ENCODE data around the gene SUGCT.

GRCh38 chr7:40793132-40793531 is 658.3 kb downstream of the SUGCT start:
- no peak for TF ChIP-seq EP300 (IDR thresholded peaks at IDR 0.05; ENCODE audit: borderline replicate concordance in 1 of 2, low read depth in 1 of 2, low read length in 1 of 2)
- no peak for TF ChIP-seq MAX (IDR thresholded peaks at IDR 0.05; ENCODE audit: low read depth)
- no peak for TF ChIP-seq TAF1 (IDR thresholded peaks at IDR 0.05; ENCODE audit: borderline replicate concordance, low read depth, low read length)
- TF ChIP-seq SMC3 (IDR thresholded peaks at IDR 0.05; ENCODE audit: low read depth, low read length) = no peak
- TF ChIP-seq CTCF (IDR thresholded peaks at IDR 0.05) = no peak
- TF ChIP-seq YY1 (IDR thresholded peaks at IDR 0.05; ENCODE audit: low read depth) = no peak

Data from SK-N-SH (cell line).